HG03139 (cell line): ENCODE results near the gene LOXL3.
"Not testable (repeated sequence)": the region's sequence is repeated elsewhere in the genome, so short reads cannot be mapped to it uniquely, and the experiment has no call there.

Source experiments
- ATAC-seq: cut with Tn5 transposase; IDR thresholded peaks from one replicate; pipeline ENCODE4 v1.9.1; 2021; ENCODE audit not compliant: unreplicated experiment

Gene LOXL3

DNA sequence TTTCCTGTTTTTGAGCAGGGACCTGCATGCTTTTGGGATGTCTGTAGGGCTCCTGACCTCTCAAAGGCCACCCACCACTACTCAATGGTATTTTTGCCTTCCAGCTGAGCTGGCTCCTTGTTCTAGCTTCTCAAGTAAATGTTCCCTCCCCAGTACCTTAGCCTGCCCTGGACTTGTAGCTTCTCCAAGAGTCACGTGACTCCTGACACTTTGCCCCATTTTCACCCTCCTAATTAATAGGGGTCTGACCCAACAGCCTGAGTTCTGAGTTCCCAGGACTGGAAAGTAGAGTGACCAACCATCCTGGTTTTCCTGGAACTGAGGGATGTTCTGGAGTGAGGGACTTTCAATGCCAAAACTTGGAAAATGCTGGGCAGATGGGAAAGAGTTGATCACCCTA, 58.3 kb downstream of the LOXL3 start:
- no peak for ATAC-seq

DNA sequence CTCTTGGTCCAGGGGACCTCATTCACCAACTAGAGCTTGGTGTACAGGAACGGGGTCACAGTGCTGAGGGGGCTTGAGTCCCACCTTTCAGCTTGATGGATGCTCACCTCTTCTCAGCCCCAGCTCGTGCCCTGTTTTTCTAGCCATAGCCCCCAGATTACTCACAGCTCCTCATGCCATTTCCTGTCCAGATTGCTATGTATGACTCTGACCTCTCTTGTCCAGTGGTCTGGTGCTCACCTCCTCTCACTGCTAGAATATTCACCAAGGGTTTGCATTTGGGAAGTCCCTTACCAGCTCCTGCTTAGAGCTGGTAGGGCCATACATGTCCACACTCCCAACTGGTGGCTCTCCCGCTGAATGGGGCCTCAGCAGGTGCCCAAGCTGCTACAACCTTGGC, 60.2 kb downstream of the LOXL3 start:
- no peak for ATAC-seq

DNA sequence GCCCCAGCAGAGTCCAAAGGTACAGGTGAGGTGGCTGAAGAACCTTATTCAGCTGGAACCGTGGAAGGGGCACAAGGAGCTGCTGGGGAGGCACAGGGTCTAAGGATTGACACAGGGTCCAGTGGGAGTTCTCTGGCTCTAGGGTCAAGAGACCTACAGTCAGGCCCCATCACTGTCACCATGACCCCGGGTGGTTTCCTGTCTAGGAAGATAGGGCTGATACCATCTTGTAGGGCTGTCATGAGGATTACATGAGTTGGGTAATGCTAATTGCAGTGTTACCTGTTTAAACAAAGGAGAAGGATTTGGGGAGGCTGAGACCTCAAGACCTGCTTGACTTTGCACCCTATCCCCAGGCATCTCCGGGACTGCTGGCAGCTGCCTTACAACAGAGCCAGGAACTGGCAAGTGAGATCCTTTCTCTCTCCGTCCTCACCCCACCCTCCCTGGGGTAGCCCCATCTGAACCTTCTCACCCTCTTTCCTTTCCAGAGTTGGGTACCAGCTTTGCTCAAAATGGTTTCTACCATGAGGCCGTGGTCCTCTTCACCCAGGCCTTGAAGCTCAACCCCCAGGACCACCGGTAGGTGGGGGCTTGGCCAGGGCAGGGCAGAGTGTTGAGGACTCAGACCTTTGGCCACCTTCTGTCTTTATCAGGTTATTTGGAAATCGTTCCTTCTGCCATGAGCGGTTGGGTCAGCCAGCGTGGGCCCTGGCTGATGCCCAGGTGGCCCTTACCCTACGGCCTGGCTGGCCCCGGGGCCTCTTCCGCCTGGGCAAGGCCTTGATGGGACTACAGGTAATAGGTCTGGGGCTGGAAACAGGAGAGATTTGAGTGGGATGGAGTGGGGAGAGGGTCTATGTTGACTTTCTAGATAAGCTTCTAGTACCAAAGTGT, 61.8 kb downstream of the LOXL3 start:
- ATAC-seq: no peak

- ATAC-seq: no peak
These were observed 63.8 kb downstream of the LOXL3 start for GRCh38 chr2:74489906-74490305.

DNA sequence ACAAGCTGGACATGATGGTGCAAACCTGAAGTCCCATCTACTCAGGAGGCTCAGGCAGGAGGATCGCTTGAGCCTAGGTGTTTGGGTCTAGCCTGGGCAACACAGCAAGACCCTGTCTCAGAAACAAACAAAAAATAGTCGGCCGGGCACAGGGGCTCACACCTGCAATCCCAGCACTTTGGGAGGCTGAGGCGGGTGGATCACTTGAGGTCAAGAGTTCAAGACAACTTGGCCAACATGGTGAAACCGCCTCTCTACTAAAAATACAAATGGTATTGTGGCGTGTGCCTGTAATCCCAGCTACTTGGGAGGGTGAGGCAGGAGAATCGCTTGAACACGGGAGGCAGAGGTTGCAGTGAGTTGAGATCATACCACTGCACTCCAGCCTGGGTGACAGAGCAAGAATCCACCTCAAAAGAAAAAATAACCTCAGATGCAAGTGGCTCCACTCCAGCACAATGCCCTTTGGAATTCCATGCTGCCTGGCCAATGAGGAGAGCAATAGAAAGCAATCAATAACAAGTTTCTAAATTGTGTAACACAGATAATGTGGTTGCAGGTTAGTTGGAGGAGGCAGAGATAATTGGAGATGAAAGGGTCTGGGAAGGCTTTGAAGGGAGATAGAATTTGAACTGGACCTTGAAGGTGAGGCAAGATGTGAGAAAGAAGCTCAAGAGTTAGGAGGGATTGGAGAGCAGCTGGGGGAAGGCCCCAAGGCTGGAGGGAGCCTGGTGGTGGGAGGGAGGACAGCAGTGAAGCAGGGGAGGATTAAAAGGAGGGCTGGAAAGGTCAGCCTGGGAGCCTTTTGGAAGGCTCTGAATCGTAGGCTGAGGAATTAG, 64.9 kb downstream of the LOXL3 start:
- ATAC-seq: no peak

GRCh38 chr2:74486141-74486540, 67.6 kb downstream of the LOXL3 start:
- no peak for ATAC-seq

GRCh38 chr2:74483675-74484164, 70.0 kb downstream of the LOXL3 start:
- not testable (repeated sequence) for ATAC-seq

DNA sequence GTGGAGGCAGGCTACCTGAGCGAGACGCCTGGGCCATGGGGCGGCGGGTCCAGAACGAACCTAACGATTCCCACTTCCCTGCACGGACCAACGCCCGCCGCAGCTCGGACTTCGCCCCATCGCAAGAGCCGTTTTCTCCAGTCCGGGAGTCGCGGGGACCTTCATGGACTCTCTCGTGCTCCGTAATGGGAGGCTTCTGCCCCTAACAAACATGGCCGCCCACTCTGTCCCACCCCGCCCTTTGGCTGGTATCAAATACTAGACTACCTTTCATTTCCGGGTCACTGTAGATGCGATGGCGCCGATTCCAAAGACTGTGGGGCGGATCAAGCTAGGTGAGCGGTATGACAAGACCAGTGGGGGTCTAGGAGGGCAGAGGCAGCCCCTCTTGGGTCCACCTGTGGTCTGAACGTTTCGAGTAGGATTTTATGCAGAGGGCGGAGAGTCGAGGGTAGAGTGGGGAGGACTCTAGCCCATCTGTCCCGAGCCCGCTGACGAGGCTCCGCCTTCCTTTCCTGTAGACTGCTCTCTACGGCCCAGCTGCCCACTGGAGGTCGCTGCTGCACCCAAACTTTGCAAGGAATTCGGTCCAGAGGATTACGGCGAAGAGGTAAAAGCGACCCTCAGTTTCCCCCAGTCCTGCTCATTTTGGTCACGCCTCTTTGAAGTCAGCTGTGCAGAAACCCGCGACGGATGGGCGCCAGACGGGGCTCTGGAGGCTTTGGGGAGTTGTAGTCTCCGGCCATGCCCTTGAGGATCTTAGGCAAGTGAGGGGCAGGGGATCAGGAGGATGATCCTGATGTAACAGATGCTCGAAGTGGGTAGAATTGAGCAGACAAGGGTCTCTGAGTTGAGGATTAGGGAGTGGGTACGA, 70.7 kb downstream of the LOXL3 start, which contains the start of the genes CCDC142 and TTC31:
TSS of gene CCDC142 (minus strand) at position 198 of the 874 bp plus-strand sequence. CDS start at position 37, 161 bp downstream.
TSS of gene TTC31 (plus strand) at position 281 of the 874 bp plus-strand sequence. CDS start at position 296, 15 bp downstream.
- peak; percentile 80 for ATAC-seq
